Vagina (tissue), 2 donors: ENCODE results near the gene PCGF2. TPM values are rescaled to one million over a fixed set of nuclear protein-coding genes. Genes with fewer than 3 reads are reported as not detected.

Source experiments
- DNase-seq, 2 donors: peaks; one replicate each; pipeline ENCODE4 v3.0.0-alpha.2; 2017; ENCODE audit errors: extremely low spot score in 2 of 2
- H3K27ac ChIP-seq: fragments of 200-600 bp; sonication (generic); one replicate; pipeline ENCODE4 v1.5.1; 2019
- H3K27me3 ChIP-seq: fragments of 200-600 bp; sonication (generic); one replicate; pipeline ENCODE4 v1.5.1; 2019
- H3K36me3 ChIP-seq, 2 donors: fragments of 200-600 bp; sonication (generic); one replicate each; pipeline ENCODE4 v1.5.1; 2017 to 2019
- H3K4me1 ChIP-seq: fragments of 200-600 bp; sonication (generic); one replicate; pipeline ENCODE4 v1.5.1; 2019
- H3K4me3 ChIP-seq, 2 donors: fragments of 200-600 bp; sonication (generic); 1 replicate in 1 of 2; 2 replicates in 1 of 2; pipeline ENCODE4 v1.5.1; 2016 to 2019
- H3K9me3 ChIP-seq: fragments of 200-600 bp; sonication (generic); one replicate; pipeline ENCODE4 v1.5.1; 2019
- POLR2A ChIP-seq, 2 donors: fragments of 450-650 bp; IDR thresholded peaks; one replicate each; pipeline ENCODE4 v1.6.1; 2017; ENCODE audit warnings: antibody characterized with exemption in 2 of 2, mild to moderate bottlenecking in 2 of 2, moderate library complexity in 2 of 2
- POLR2AphosphoS5 ChIP-seq, 2 donors: sonication (generic); formaldehyde crosslinking; IDR thresholded peaks; one replicate each; pipeline ENCODE4 v1.9.0; 2017; ENCODE audit warnings: antibody characterized with exemption in 2 of 2, mild to moderate bottlenecking in 2 of 2, low read depth in 1 of 2; ENCODE audit not compliant: insufficient read depth in 1 of 2
- intact Hi-C: fragments of 100-400 bp; cut with DNase I; formaldehyde crosslinking; loops from one replicate; pipeline ENCODE4 v1.15.1; 2023
- microRNA-seq: library from miRNA; unstranded; fragments of <30 nt; microRNA quantifications from one replicate; pipeline ENCODE4, GENCODE V29; 2017; ENCODE audit warnings: borderline number of aligned reads, borderline replicate concordance
- small RNA-seq: library from RNA; depleted of rRNA; stranded (forward); fragments of <200 nt; gene quantifications from one replicate; pipeline ENCODE3, GENCODE V24; 2016
- total RNA-seq: library from RNA; depleted of rRNA; stranded (reverse); fragments of >200 nt; gene quantifications from one replicate; pipeline ENCODE4 v1.2.3, GENCODE V29; 2016
- TF ChIP-seq, protein P1 (sequence below), 3 experiments: fragments of 450-650 bp in 2 of 3; fragments of 200-600 bp in 1 of 3; sonication (generic) in 1 of 3; IDR thresholded peaks; one replicate each; pipeline ENCODE4 v1.5.1; 2017 to 2019; ENCODE audit warnings: antibody characterized with exemption in 3 of 3, mild to moderate bottlenecking in 2 of 3, moderate library complexity in 2 of 3

The PCGF2 gene
- total RNA-seq, 1 donor from 2014 or later = 25.8 TPM

DNA sequence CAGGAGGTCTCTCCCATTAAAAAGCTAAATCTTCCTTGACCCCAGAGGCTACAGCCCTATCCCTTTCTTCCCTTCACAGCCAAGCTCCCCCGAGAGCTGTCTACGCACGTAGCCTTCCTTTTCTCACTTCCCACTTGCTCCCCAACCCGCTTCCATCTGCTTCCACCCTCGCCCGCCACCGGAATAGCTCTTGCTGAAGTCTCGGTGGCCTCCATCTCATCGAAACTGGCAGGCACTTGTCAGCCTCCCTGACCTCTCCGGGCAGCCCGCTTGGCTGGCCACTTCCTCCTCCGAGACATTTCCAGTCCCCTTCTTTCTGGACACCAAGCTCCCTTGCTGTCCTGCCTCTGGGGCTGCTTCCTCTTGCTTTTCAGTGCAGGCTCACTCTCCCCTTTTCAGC lies 62.6 kb downstream of the PCGF2 start:
- Histone ChIP-seq H3K4me1 (no peaks in the 10 kb centered on the region), H3K27ac (no peak overlapping the region), H3K9me3 (no peaks in the 10 kb centered on the region), H3K4me3 (no peak overlapping the region), H3K27me3 (no peaks in the 10 kb centered on the region), H3K36me3 (no peaks in the 10 kb centered on the region)
- intact Hi-C loops = no loop called here
- no peak for TF ChIP-seq POLR2AphosphoS5 (IDR thresholded peaks at IDR 0.05; ENCODE audit: insufficient read depth in 1 of 2, low read depth in 1 of 2)
- TF ChIP-seq POLR2A (IDR thresholded peaks at IDR 0.05) = no peak
- TF ChIP-seq, protein P1, sequence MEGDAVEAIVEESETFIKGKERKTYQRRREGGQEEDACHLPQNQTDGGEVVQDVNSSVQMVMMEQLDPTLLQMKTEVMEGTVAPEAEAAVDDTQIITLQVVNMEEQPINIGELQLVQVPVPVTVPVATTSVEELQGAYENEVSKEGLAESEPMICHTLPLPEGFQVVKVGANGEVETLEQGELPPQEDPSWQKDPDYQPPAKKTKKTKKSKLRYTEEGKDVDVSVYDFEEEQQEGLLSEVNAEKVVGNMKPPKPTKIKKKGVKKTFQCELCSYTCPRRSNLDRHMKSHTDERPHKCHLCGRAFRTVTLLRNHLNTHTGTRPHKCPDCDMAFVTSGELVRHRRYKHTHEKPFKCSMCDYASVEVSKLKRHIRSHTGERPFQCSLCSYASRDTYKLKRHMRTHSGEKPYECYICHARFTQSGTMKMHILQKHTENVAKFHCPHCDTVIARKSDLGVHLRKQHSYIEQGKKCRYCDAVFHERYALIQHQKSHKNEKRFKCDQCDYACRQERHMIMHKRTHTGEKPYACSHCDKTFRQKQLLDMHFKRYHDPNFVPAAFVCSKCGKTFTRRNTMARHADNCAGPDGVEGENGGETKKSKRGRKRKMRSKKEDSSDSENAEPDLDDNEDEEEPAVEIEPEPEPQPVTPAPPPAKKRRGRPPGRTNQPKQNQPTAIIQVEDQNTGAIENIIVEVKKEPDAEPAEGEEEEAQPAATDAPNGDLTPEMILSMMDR (IDR thresholded peaks at IDR 0.05) = no peak
- DNase-seq = no peak

Small RNA genes within 50 kb of the gene (microRNA-seq; reads per million reads assigned to microRNA genes)
- gene MIR4726 = not detected
- not detected for gene MIR4734

Small RNA genes within 50 kb of the gene (small RNA-seq; reads per million reads assigned to genes)
- gene MIR4726 = not detected
- not detected for gene MIR4734
- gene RNA5SP440 = 0.69 reads per million
- not detected for gene RNU6-866P

Other genes starting within 250 kb of the PCGF2 start
- gene SRCIN1, start 142.4 kb downstream of the PCGF2 start, total RNA-seq = 5.2 TPM
- gene EPOP, start 73.4 kb downstream of the PCGF2 start, total RNA-seq = 0.98 TPM
- gene MLLT6, start 43.1 kb downstream of the PCGF2 start, total RNA-seq = 70.2 TPM
- gene CISD3, start 18.0 kb downstream of the PCGF2 start, total RNA-seq = 12.8 TPM
- 193 TPM for gene PSMB3, start 4.4 kb upstream of the PCGF2 start, total RNA-seq
- 68.5 TPM for gene PIP4K2B, start 51.2 kb upstream of the PCGF2 start, total RNA-seq
- 25.5 TPM for gene CWC25, start 77.0 kb upstream of the PCGF2 start, total RNA-seq
- 1,585 TPM for gene RPL23, start 105.4 kb upstream of the PCGF2 start, total RNA-seq
- gene LASP1, start 121.7 kb upstream of the PCGF2 start, total RNA-seq = 69.0 TPM
- gene FBXO47, start 219.1 kb upstream of the PCGF2 start, total RNA-seq = not detected